ENCODE data around the gene ATP6V0A1. TPM values are rescaled to one million over a fixed set of nuclear protein-coding genes. Genes with fewer than 3 reads are reported as not detected.

ATP6V0A1 gene
- total and polyA plus RNA-seq, 7 donors, result 41.1 to 116 (median 62.7) TPM

GRCh38 chr17:42502091-42502490 is 43.4 kb downstream of the ATP6V0A1 start:
- Histone ChIP-seq H3K36me3 (ENCODE audit: insufficient read depth in 1 of 2, low read depth in 1 of 2) (peaks cover 20 to 100% of the 10 kb centered on the region in 2 donors), H3K27me3 (ENCODE audit: insufficient read depth in 3 of 3, low read length in 2 of 3) (no peaks in the 10 kb centered on the region), H3K9me3 (no peaks in the 10 kb centered on the region), H3K27ac (no peak overlapping the region), H3K4me1 (no peaks in the 10 kb centered on the region), H3K4me3 (no peak overlapping the region)
- intact Hi-C loops (cut with DNase I), result loop anchor here in 1 of 2 donors (10.0 kb wide), 1 partner anchor 203 kb away; no protein-coding TSS in a partner anchor
- WGBS, 3 donors, result 87 to 88% (median 88%) methylated on average over 5 of the region's 5 CpGs
- no peak for ATAC-seq
- DNase-seq, result no peak
- TF ChIP-seq CTCF (IDR thresholded peaks at IDR 0.05), result no peak

GRCh38 chr17:42502926-42503325 is 44.2 kb downstream of the ATP6V0A1 start:
- DNase-seq (no peak), ATAC-seq (no peak)
- no peak for TF ChIP-seq CTCF (IDR thresholded peaks at IDR 0.05)
- H3K36me3 ChIP-seq (ENCODE audit: insufficient read depth in 1 of 2, low read depth in 1 of 2), result peaks cover 22 to 100% of the 10 kb centered on the region in 2 donors
- no peaks in the 10 kb centered on the region for H3K4me1 ChIP-seq
- H3K4me3 ChIP-seq, result no peak overlapping the region
- intact Hi-C loops (cut with DNase I), result loop anchor here in 1 of 2 donors (10.0 kb wide), 1 partner anchor 202 kb away; no protein-coding TSS in a partner anchor
- no peak overlapping the region for H3K27ac ChIP-seq
- H3K9me3 ChIP-seq, result no peaks in the 10 kb centered on the region
- no peaks in the 10 kb centered on the region for H3K27me3 ChIP-seq (ENCODE audit: insufficient read depth in 3 of 3, low read length in 2 of 3)
- 96 to 98% (median 97%) methylated on average over 1 of the region's 1 CpG for WGBS, 3 donors

DNA sequence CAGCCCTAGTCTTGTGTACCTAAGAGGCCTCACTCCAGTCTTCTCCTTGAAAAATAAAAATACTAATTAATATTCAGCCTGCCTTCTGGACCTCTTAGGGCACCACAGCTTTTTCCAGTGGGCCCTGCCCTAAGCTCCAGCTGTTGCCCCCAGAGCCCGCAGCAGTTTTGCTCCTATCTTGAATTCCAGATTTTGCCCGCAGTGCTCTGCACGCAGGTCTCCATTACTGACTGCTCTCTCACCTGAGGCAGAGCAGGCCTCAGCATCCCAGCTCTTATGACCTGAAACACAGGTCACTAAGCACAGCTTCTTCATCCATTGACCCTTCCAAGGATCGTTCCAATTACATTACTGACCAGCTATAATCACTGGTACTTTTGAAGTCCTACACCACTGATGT is 49.0 kb downstream of the ATP6V0A1 start:
- ATAC-seq, result no peak
- intact Hi-C loops (cut with DNase I), result loop anchor here in 1 of 2 donors (10.0 kb wide), 1 partner anchor 197 kb away; no protein-coding TSS in a partner anchor
- Histone ChIP-seq H3K4me3 (no peak overlapping the region), H3K27me3 (ENCODE audit: insufficient read depth in 3 of 3, low read length in 2 of 3) (no peaks in the 10 kb centered on the region), H3K27ac (no peak overlapping the region), H3K36me3 (ENCODE audit: insufficient read depth in 1 of 2, low read depth in 1 of 2) (peaks cover 12 to 100% of the 10 kb centered on the region in 2 donors), H3K9me3 (no peaks in the 10 kb centered on the region), H3K4me1 (no peaks in the 10 kb centered on the region)
- no peak for TF ChIP-seq CTCF (IDR thresholded peaks at IDR 0.05)
- DNase-seq, result no peak
- 82 to 91% (median 86%) methylated on average over 4 of the region's 4 CpGs for WGBS, 3 donors

DNA sequence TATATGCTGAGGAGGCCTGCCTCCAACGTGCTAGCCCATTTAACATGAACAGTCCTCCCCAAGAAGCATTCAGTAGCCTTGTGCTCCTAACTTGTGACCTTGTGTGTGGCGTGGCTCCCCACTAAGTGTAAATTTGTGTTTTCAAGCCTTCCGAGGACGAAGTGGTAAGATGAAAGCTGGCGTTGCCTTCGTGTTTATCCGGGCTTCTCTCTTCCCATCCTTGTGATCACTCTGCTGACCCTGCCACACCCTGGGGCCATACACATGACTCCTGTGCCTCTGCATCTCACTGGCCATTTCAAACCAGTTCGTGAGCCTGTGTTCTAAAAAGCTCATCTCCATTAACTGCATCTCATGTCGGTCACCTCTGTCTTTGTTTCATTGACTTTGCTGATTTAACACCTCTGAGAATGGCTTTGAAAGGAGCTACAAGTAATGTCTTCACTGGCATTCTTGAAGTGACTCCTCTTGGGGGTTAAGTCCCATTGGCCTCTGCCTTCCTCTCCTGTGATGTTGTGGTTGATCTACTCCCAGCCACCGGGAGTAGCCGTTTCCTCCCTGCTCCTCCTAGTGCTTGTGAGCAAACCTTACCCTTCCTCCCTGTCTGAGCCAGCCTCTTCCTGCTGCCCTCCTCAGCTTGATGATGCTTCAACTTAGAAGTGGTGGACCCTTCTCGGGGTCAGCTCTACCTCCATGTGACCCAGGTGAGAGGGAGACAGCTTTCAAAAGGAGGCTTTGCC is 49.9 kb downstream of the ATP6V0A1 start:
- DNase-seq, result no peak
- H3K36me3 ChIP-seq (ENCODE audit: insufficient read depth in 1 of 2, low read depth in 1 of 2), result peaks cover 11 to 99% of the 10 kb centered on the region in 2 donors
- no peak for ATAC-seq
- H3K27ac ChIP-seq, result no peak overlapping the region
- H3K27me3 ChIP-seq (ENCODE audit: insufficient read depth in 3 of 3, low read length in 2 of 3), result no peaks in the 10 kb centered on the region
- no peaks in the 10 kb centered on the region for H3K4me1 ChIP-seq
- H3K4me3 ChIP-seq, result no peak overlapping the region
- 77 to 81% (median 80%) methylated on average over 12 of the region's 12 CpGs for whole genome bisulfite sequencing, 3 donors
- intact Hi-C loops (cut with DNase I), result loop anchor here in 1 of 2 donors (10.0 kb wide), 1 partner anchor 196 kb away; no protein-coding TSS in a partner anchor
- no peak for TF ChIP-seq CTCF (IDR thresholded peaks at IDR 0.05)
- H3K9me3 ChIP-seq, result no peaks in the 10 kb centered on the region

Data from psoas muscle (tissue), 8 donors.